IPS-15b (cell line): Measurements from ENCODE around the gene YWHAB.

Experiments
- H3K27me3 ChIP-seq: one replicate; pipeline ENCODE4 v1.6.1; 2013; ENCODE audit warnings: low read length; ENCODE audit not compliant: control insufficient read depth, insufficient read depth
- H3K36me3 ChIP-seq: one replicate; pipeline ENCODE4 v1.6.1; 2013; ENCODE audit warnings: low read length; ENCODE audit not compliant: control insufficient read depth, insufficient read depth
- H3K4me1 ChIP-seq: one replicate; pipeline ENCODE4 v1.6.1; 2013; ENCODE audit warnings: mild to moderate bottlenecking, low read length; ENCODE audit not compliant: control insufficient read depth, insufficient read depth
- H3K4me3 ChIP-seq: one replicate; pipeline ENCODE4 v1.5.1; 2013; ENCODE audit warnings: low read depth, low read length
- H3K9ac ChIP-seq: one replicate; pipeline ENCODE4 v1.6.1; 2013; ENCODE audit warnings: low read depth, mild to moderate bottlenecking, low read length
- H3K9me3 ChIP-seq: one replicate; pipeline ENCODE4 v1.6.1; 2013; ENCODE audit warnings: mild to moderate bottlenecking, low read length; ENCODE audit not compliant: control insufficient read depth, insufficient read depth

The YWHAB gene

DNA sequence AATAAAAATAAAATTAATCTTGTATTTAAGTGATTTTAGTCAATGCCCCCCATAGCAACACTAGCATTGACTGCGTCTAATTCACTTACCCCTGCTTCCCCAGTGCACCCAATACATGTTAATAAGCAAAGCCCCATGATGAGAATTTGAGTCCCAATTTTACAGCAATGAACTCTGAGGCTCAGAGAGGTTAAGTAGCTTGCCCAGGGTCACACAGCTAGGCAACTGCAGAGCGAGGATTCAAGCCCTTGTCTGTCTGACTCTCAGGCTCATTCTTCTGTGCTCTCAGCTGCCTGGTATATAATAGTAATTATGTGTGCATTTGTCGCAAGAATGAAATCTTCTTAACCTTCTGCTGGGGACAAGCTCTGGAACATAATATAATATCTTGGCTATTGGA is 32.8 kb downstream of the YWHAB start:
- H3K27me3 ChIP-seq = no peaks in the 10 kb centered on the region
- H3K36me3 ChIP-seq = peaks cover 14% of the 10 kb centered on the region
- H3K4me3 ChIP-seq = no peak overlapping the region
- H3K4me1 ChIP-seq = no peaks in the 10 kb centered on the region
- no peak overlapping the region for H3K9ac ChIP-seq
- H3K9me3 ChIP-seq = no peaks in the 10 kb centered on the region

DNA sequence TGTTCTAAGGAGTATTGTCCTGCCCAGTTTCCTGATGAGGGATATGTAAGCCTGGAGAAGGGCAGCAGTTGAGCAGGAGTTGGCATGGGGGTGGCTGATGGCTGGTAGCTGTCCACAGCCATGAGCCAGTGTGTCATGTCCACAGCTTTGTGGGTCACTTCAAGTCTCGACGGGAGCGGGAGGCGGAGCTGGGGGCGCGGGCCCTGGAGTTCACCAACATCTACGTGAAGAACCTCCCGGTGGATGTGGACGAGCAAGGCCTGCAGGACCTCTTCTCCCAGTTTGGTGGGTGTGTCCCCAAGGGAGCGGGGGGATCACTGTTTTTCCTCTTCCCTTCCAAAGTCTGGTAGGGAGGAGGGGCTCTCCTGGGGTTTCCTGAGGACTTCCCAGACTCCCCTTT is 33.3 kb downstream of the YWHAB start:
- Histone ChIP-seq H3K9me3 (no peaks in the 10 kb centered on the region), H3K4me1 (no peaks in the 10 kb centered on the region), H3K4me3 (no peak overlapping the region), H3K36me3 (peaks cover 15% of the 10 kb centered on the region), H3K27me3 (no peaks in the 10 kb centered on the region), H3K9ac (no peak overlapping the region)

DNA sequence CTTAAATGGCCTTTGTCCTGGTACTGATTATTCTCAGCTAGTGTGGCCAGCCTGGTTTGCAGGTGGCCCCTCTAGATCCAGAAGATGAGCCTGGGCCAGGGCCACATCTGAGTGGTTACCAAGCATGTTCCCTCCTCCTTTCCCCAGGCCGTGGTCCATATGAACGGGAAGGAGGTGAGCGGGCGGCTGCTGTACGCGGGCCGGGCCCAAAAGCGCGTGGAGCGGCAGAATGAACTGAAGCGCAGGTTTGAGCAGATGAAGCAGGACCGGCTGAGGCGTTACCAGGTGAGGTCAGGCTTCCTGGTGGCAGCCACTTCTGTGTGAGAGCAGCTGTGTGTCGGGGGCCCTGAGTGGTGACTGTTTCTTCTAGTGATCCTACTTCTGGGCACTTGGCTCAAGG is 35.9 kb downstream of the YWHAB start:
- no peaks in the 10 kb centered on the region for H3K27me3 ChIP-seq
- no peak overlapping the region for H3K9ac ChIP-seq
- H3K4me1 ChIP-seq = no peaks in the 10 kb centered on the region
- H3K4me3 ChIP-seq = no peak overlapping the region
- H3K9me3 ChIP-seq = no peaks in the 10 kb centered on the region
- peaks cover 22% of the 10 kb centered on the region for H3K36me3 ChIP-seq

DNA sequence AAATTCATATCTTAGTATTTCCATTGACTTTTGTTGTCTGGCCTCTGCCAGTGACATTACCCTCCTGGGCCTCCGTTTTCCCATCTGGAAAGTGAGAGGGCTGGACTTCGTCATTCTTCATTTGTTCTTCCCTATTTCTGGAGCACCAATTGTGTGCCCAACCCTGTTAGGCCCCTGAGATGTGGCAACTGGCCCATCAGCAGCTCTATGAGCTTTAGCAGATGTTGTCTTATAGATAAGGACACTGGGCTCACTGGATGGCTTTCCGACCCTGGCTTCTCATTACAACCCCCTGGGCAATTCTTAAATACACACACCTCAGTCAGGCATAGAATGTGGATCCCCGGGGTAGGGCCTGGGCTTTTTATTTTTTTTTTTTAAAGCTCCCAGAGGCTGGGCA is 39.0 kb downstream of the YWHAB start:
- Histone ChIP-seq H3K27me3 (no peaks in the 10 kb centered on the region), H3K4me1 (no peaks in the 10 kb centered on the region), H3K9me3 (no peaks in the 10 kb centered on the region), H3K4me3 (no peak overlapping the region), H3K36me3 (peaks cover 18% of the 10 kb centered on the region), H3K9ac (no peak overlapping the region)

DNA sequence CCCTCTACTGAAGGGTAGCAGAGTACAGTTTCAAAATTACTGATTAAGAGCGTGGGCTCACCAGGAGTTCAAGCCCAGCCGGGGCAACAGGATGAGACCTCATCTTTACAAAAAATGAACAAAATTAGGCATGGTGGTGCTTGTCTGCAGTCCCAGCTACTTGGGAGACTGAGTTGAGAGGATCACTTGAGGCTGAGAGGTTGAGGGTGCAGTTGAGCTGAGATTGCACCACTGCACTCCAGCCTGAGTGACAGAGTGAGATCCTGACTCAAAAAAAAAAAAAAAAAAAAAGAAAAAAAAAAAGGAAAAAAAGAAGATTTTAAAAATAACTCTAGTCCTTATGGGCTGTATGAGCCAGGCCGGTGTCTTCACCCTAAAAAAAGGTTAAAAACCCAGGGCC is 43.1 kb downstream of the YWHAB start:
- H3K9ac ChIP-seq = no peak overlapping the region
- H3K9me3 ChIP-seq = no peaks in the 10 kb centered on the region
- peaks cover 23% of the 10 kb centered on the region for H3K36me3 ChIP-seq
- no peaks in the 10 kb centered on the region for H3K27me3 ChIP-seq
- no peaks in the 10 kb centered on the region for H3K4me1 ChIP-seq
- H3K4me3 ChIP-seq = no peak overlapping the region

DNA sequence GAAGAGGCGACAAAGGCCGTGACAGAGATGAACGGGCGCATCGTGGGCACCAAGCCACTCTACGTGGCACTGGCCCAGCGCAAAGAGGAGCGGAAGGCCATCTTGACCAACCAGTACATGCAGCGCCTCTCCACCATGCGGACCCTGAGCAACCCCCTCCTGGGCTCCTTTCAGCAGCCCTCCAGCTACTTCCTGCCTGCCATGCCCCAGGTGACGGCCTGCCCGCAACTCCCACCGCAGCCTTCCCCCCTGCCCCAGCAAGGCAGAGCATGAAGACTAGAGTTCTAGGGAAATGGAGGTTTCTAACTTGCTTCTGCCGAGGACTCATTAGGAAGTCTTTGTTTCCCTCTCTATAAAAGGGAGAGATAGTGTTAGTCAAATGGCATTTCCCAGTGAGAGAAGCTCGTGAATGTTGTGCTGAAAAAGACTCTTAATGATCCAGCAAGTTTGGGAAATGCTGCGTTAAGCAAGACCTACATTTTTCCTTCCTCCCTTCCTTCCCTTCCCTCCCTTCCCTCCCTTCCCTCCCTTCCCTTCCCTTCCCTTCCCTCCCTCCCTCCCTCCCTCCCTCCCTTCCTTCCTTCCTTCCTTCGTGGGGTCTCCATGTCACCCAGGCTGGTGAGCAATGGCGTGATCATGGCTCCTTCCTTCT is 45.1 kb downstream of the YWHAB start:
- Histone ChIP-seq H3K36me3 (peaks cover 21% of the 10 kb centered on the region), H3K9ac (no peak overlapping the region), H3K4me3 (no peak overlapping the region), H3K27me3 (no peaks in the 10 kb centered on the region), H3K4me1 (no peaks in the 10 kb centered on the region), H3K9me3 (no peaks in the 10 kb centered on the region)

GRCh38 chr20:44931911-44932310 is 46.4 kb downstream of the YWHAB start:
- Histone ChIP-seq H3K4me1 (no peaks in the 10 kb centered on the region), H3K27me3 (no peaks in the 10 kb centered on the region), H3K9me3 (no peaks in the 10 kb centered on the region), H3K36me3 (peaks cover 24% of the 10 kb centered on the region), H3K9ac (no peak overlapping the region), H3K4me3 (no peak overlapping the region)

DNA sequence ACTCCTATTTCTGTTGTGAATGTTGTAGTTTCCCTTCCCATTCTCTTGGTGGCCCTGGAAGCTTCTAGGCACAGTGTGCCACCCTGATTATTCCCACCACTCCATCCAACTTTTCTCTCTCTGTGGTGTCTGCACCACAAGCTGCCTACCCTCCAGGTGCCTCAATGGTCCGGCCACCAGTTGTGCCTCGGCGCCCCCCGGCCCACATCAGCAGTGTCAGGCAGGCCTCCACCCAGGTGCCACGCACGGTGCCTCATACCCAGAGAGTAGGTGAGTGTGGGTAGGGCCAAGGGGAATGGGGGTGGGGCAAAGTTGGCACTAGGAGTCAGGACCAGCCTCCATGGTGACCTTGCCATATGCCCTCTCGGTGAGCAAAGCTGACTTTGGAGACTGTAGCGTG is 47.4 kb downstream of the YWHAB start:
- H3K9ac ChIP-seq = no peak overlapping the region
- H3K4me3 ChIP-seq = no peak overlapping the region
- H3K36me3 ChIP-seq = peaks cover 26% of the 10 kb centered on the region
- no peaks in the 10 kb centered on the region for H3K27me3 ChIP-seq
- H3K4me1 ChIP-seq = no peaks in the 10 kb centered on the region
- no peaks in the 10 kb centered on the region for H3K9me3 ChIP-seq

- H3K4me1 ChIP-seq = no peaks in the 10 kb centered on the region
- no peaks in the 10 kb centered on the region for H3K9me3 ChIP-seq
- peaks cover 23% of the 10 kb centered on the region for H3K36me3 ChIP-seq
- H3K27me3 ChIP-seq = no peaks in the 10 kb centered on the region
- H3K4me3 ChIP-seq = no peak overlapping the region
- H3K9ac ChIP-seq = no peak overlapping the region
Observed at GRCh38 chr20:44936510-44936909, 51.0 kb downstream of the YWHAB start.

GRCh38 chr20:44938637-44939036 is 53.1 kb downstream of the YWHAB start:
- Histone ChIP-seq H3K9me3 (no peaks in the 10 kb centered on the region), H3K9ac (no peak overlapping the region), H3K4me3 (no peak overlapping the region), H3K36me3 (peaks cover 29% of the 10 kb centered on the region), H3K27me3 (no peaks in the 10 kb centered on the region), H3K4me1 (no peaks in the 10 kb centered on the region)

GRCh38 chr20:44941120-44941691 is 55.7 kb downstream of the YWHAB start:
- Histone ChIP-seq H3K4me1 (no peaks in the 10 kb centered on the region), H3K9ac (no peak overlapping the region), H3K4me3 (no peak overlapping the region), H3K27me3 (no peaks in the 10 kb centered on the region), H3K9me3 (no peaks in the 10 kb centered on the region), H3K36me3 (peaks cover 24% of the 10 kb centered on the region)

GRCh38 chr20:44942264-44942973 is 56.9 kb downstream of the YWHAB start:
- no peak overlapping the region for H3K9ac ChIP-seq
- H3K36me3 ChIP-seq = peaks cover 17% of the 10 kb centered on the region

More at GRCh38 chr20:44942264-44942973, 56.9 kb downstream of the YWHAB start:
- no peak overlapping the region for H3K4me3 ChIP-seq
- no peaks in the 10 kb centered on the region for H3K9me3 ChIP-seq
- no peaks in the 10 kb centered on the region for H3K4me1 ChIP-seq
- no peaks in the 10 kb centered on the region for H3K27me3 ChIP-seq
